GM15510 (cell line): Measurements from ENCODE around the gene FLYWCH1.

ENCODE experiments used
- POLR2A ChIP-seq: IDR thresholded peaks from 3 replicates; pipeline ENCODE4 v1.6.1; 2011; ENCODE audit warnings: borderline replicate concordance; ENCODE audit not compliant: insufficient read length; ENCODE audit errors: extremely low read depth

FLYWCH1 gene

GRCh38 chr16:2987286-2987685, 75.6 kb downstream of the FLYWCH1 start:
- no peak for TF ChIP-seq POLR2A

GRCh38 chr16:2987833-2988232, 76.1 kb downstream of the FLYWCH1 start:
- no peak for TF ChIP-seq POLR2A

- TF ChIP-seq POLR2A, result no peak
Measured at GRCh38 chr16:2988590-2989099, 76.9 kb downstream of the FLYWCH1 start.

- TF ChIP-seq POLR2A, result no peak
Measured at GRCh38 chr16:2990891-2991290, 79.2 kb downstream of the FLYWCH1 start.

GRCh38 chr16:2991566-2992261, 80.0 kb downstream of the FLYWCH1 start:
- no peak for TF ChIP-seq POLR2A

- no peak for TF ChIP-seq POLR2A
Measured at GRCh38 chr16:2992383-2993081, 80.8 kb downstream of the FLYWCH1 start.

- no peak for TF ChIP-seq POLR2A
Measured at GRCh38 chr16:2996298-2996697, 84.6 kb downstream of the FLYWCH1 start.

- no peak for TF ChIP-seq POLR2A
Measured at GRCh38 chr16:2999929-3000328, 88.2 kb downstream of the FLYWCH1 start.

- TF ChIP-seq POLR2A, result no peak
Measured at GRCh38 chr16:3000540-3000939, 88.8 kb downstream of the FLYWCH1 start.
